H1 (cell line): ENCODE results near the gene TAF10. TPM values are rescaled to one million over a fixed set of nuclear protein-coding genes. Genes with fewer than 3 reads are reported as not detected.

Experiments
- CTCF ChIA-PET: fragments of 300-600 bp; sonication (Branson Sonifier 250); formaldehyde crosslinking; loops from one replicate; lab custom pipeline; 2021; ENCODE audit not compliant: partially characterized antibody; lab: Charles Lee
- POLR2A ChIA-PET: fragments of 300-600 bp; sonication (Branson Sonifier 250); formaldehyde crosslinking; loops from one replicate; lab custom pipeline; 2021; ENCODE audit warnings: inconsistent platforms; ENCODE audit not compliant: partially characterized antibody; lab: Charles Lee
- DNase-seq, 2 experiments: peaks; one replicate each; pipeline versions ENCODE4 v3.0.0 to v3.0.0-alpha.2; 2010 to 2022; ENCODE audit warnings: low spot score in 2 of 2, low read depth in 1 of 2, mixed read lengths in 1 of 2
- FAIRE-seq: peaks from 2 replicates; lab custom pipeline; 2011; peaks lifted over from hg19 to GRCh38; lab: Jason Lieb, UNC
- H2AFZ ChIP-seq: 2 replicates; pipeline ENCODE4 v1.8.1; 2012; ENCODE audit warnings: low read length, inconsistent platforms
- H2AK5ac ChIP-seq: 2 replicates; pipeline ENCODE4 v1.6.1; 2013; ENCODE audit warnings: low read depth, low read length
- H2BK120ac ChIP-seq: replicated peaks from 2 replicates; pipeline ENCODE3; 2013; ENCODE audit warnings: low read depth, low read length, inconsistent platforms
- H2BK12ac ChIP-seq: 2 replicates; pipeline ENCODE4 v1.6.1; 2013; ENCODE audit warnings: low read depth, low read length
- H2BK15ac ChIP-seq: 2 replicates; pipeline ENCODE4 v1.6.1; 2013; ENCODE audit warnings: low read length
- H2BK20ac ChIP-seq: 2 replicates; pipeline ENCODE4 v1.6.1; 2013; ENCODE audit warnings: low read length
- H2BK5ac ChIP-seq: 2 replicates; pipeline ENCODE4 v1.6.1; 2013; ENCODE audit warnings: low read depth, low read length
- H3K14ac ChIP-seq: 2 replicates; pipeline ENCODE4 v1.6.1; 2013; ENCODE audit warnings: inconsistent platforms; ENCODE audit not compliant: insufficient read length
- H3K18ac ChIP-seq: 2 replicates; pipeline ENCODE4 v1.6.1; 2013; ENCODE audit warnings: low read length; ENCODE audit errors: extremely low read depth
- H3K23ac ChIP-seq: 2 replicates; pipeline ENCODE4 v1.6.1; 2013; ENCODE audit warnings: inconsistent platforms; ENCODE audit not compliant: insufficient read length
- H3K23me2 ChIP-seq: 2 replicates; pipeline ENCODE4 v1.6.1; 2013; ENCODE audit warnings: low read depth, low read length
- H3K27ac ChIP-seq: 2 replicates; pipeline ENCODE4 v1.6.1; 2011; ENCODE audit warnings: low read depth, low read length, inconsistent platforms
- H3K27me3 ChIP-seq, 4 experiments: replicated peaks in 1 of 4; 1 replicate in 1 of 4; 2 replicates in 3 of 4; pipeline versions ENCODE4 v1.6.1 to v1.8.1; 2011 to 2013; ENCODE audit warnings: low read length in 3 of 4, mild to moderate bottlenecking in 3 of 4, inconsistent platforms in 2 of 4, mixed read lengths in 2 of 4, moderate library complexity in 1 of 4; ENCODE audit not compliant: control insufficient read depth in 3 of 4, insufficient read depth in 3 of 4; ENCODE audit errors: extremely low read depth in 1 of 4
- H3K36me3 ChIP-seq, 4 experiments: 2 replicates each; pipeline versions ENCODE4 v1.6.1 to v1.8.1; 2011 to 2013; ENCODE audit warnings: mild to moderate bottlenecking in 4 of 4, low read length in 3 of 4, moderate library complexity in 2 of 4, control low read depth in 1 of 4, inconsistent platforms in 1 of 4; ENCODE audit not compliant: insufficient read depth in 4 of 4, control insufficient read depth in 2 of 4
- H3K4ac ChIP-seq: replicated peaks from 2 replicates; pipeline ENCODE3; 2013; ENCODE audit warnings: low read length, low read depth, mixed read lengths, inconsistent platforms; ENCODE audit not compliant: insufficient read length
- H3K4me1 ChIP-seq, 4 experiments: replicated peaks in 1 of 4; 1 replicate in 1 of 4; 2 replicates in 3 of 4; pipeline versions ENCODE4 v1.6.1 to v1.8.1; 2011 to 2013; ENCODE audit warnings: low read length in 3 of 4, inconsistent platforms in 2 of 4, mixed read lengths in 1 of 4; ENCODE audit not compliant: insufficient read depth in 4 of 4, control insufficient read depth in 3 of 4
- H3K4me2 ChIP-seq, 2 experiments: 2 replicates each; pipeline versions ENCODE4 v1.6.1 to v1.8.1; 2011 to 2013; ENCODE audit warnings: low read depth in 2 of 2, low read length in 2 of 2, control low read depth in 1 of 2, inconsistent platforms in 1 of 2, mild to moderate bottlenecking in 1 of 2; ENCODE audit not compliant: insufficient read depth in 1 of 2
- H3K4me3 ChIP-seq, 4 experiments: fragments of 200-600, 300-600 bp in 1 of 4; sonication (generic), shearing (Covaris generic), sonication (Bioruptor Twin) in 1 of 4; 2 replicates each; pipeline versions ENCODE4 v1.5.1 to v1.8.1; 2011 to 2016; ENCODE audit warnings: low read length in 4 of 4, low read depth in 3 of 4, control low read depth in 2 of 4, inconsistent platforms in 2 of 4, mild to moderate bottlenecking in 2 of 4, mixed read lengths in 1 of 4, moderate library complexity in 1 of 4; ENCODE audit not compliant: insufficient read depth in 2 of 4; ENCODE audit errors: extremely low read depth in 1 of 4
- H3K56ac ChIP-seq: replicated peaks from 2 replicates; pipeline ENCODE3; 2013; ENCODE audit warnings: low read depth, mild to moderate bottlenecking, mixed read lengths, low read length, inconsistent platforms; ENCODE audit not compliant: insufficient read length
- H3K79me1 ChIP-seq: 2 replicates; pipeline ENCODE4 v1.6.1; 2013; ENCODE audit warnings: low read depth, low read length, control low read depth
- H3K79me2 ChIP-seq, 2 experiments: 2 replicates each; pipeline versions ENCODE4 v1.6.1 to v1.8.1; 2012 to 2013; ENCODE audit warnings: low read length in 2 of 2, mild to moderate bottlenecking in 2 of 2, inconsistent platforms in 1 of 2; ENCODE audit not compliant: insufficient read depth in 2 of 2, control insufficient read depth in 1 of 2
- H3K9ac ChIP-seq, 4 experiments: replicated peaks in 1 of 4; 1 replicate in 1 of 4; 2 replicates in 3 of 4; pipeline versions ENCODE4 v1.6.1 to v1.8.1; 2011 to 2013; ENCODE audit warnings: low read depth in 3 of 4, low read length in 3 of 4, control low read depth in 2 of 4, mild to moderate bottlenecking in 2 of 4, moderate library complexity in 2 of 4, inconsistent platforms in 1 of 4; ENCODE audit errors: extremely low read depth in 1 of 4
- H3K9me3 ChIP-seq, 2 experiments: 2 replicates each; pipeline versions ENCODE4 v1.6.1 to v1.8.1; 2012 to 2013; ENCODE audit warnings: mild to moderate bottlenecking in 2 of 2, moderate library complexity in 2 of 2, control low read depth in 1 of 2, inconsistent platforms in 1 of 2, low read depth in 1 of 2, low read length in 1 of 2, mixed read lengths in 1 of 2; ENCODE audit not compliant: insufficient read depth in 2 of 2
- H4K20me1 ChIP-seq, 2 experiments: replicated peaks in 1 of 2; 2 replicates each; pipeline versions ENCODE3 to v1.8.1; 2011 to 2013; ENCODE audit warnings: inconsistent platforms in 2 of 2, low read length in 2 of 2, mild to moderate bottlenecking in 1 of 2; ENCODE audit not compliant: insufficient read depth in 2 of 2, control insufficient read depth in 1 of 2
- H4K5ac ChIP-seq: 2 replicates; pipeline ENCODE4 v1.6.1; 2013; ENCODE audit warnings: low read length, low read depth, mixed read lengths, inconsistent platforms; ENCODE audit not compliant: insufficient read length
- H4K8ac ChIP-seq: 2 replicates; pipeline ENCODE4 v1.8.0; 2013; ENCODE audit warnings: mild to moderate bottlenecking, moderate library complexity, low read length, inconsistent platforms; ENCODE audit not compliant: insufficient read depth; ENCODE audit errors: extremely low read depth
- H4K91ac ChIP-seq: replicated peaks from 2 replicates; pipeline ENCODE3; 2013; ENCODE audit warnings: low read length, mixed read lengths, inconsistent platforms; ENCODE audit not compliant: insufficient read length
- CREB1 ChIP-seq: IDR thresholded peaks from 2 replicates; pipeline ENCODE4 v1.6.1; 2012; ENCODE audit warnings: inconsistent platforms
- E2F6 ChIP-seq: IDR thresholded peaks from 2 replicates; pipeline ENCODE4 v1.6.1; 2012; ENCODE audit warnings: inconsistent platforms
- KDM5A ChIP-seq: fragments of 200-600 bp; IDR thresholded peaks from 2 replicates; pipeline ENCODE4 v1.7.1; 2012; ENCODE audit warnings: mild to moderate bottlenecking, low read length, inconsistent platforms, mixed read lengths
- POU5F1 ChIP-seq: IDR thresholded peaks from 2 replicates; pipeline ENCODE4 v1.6.1; 2011; ENCODE audit warnings: low read depth, mild to moderate bottlenecking, low read length, moderate library complexity
- RNF2 ChIP-seq: fragments of 200-900, 300-1000 bp; sonication (generic); IDR thresholded peaks from 2 replicates; pipeline ENCODE4 v1.7.1; 2016; ENCODE audit warnings: borderline replicate concordance, low read depth, mild to moderate bottlenecking, antibody characterized with exemption, low read length; ENCODE audit not compliant: poor library complexity, severe bottlenecking; ENCODE audit errors: missing control alignments
- SP1 ChIP-seq: IDR thresholded peaks from 2 replicates; pipeline ENCODE4 v1.6.1; 2011; ENCODE audit warnings: low read depth, low read length
- WGBS, 2 experiments: shearing (Covaris generic) in 1 of 2; methylation state at CpG; one replicate each; pipeline versions ENCODE4 v1.1.6 to v1.1.7; 2013 to 2015; ENCODE audit warnings: low lambda C conversion rate in 2 of 2, mixed read lengths in 2 of 2, inconsistent platforms in 1 of 2, low coverage in 1 of 2, missing lambda C conversion rate in 1 of 2; ENCODE audit not compliant: insufficient replicate concordance in 2 of 2, insufficient coverage in 1 of 2, insufficient read length in 1 of 2; ENCODE audit errors: extremely low coverage in 1 of 2, missing lambda C conversion rate in 1 of 2; 5-methylcytosine and 5-hydroxymethylcytosine counted together
- polyA plus RNA-seq, 7 experiments: library from polyadenylated mRNA; depleted of rRNA in 3 of 7; stranded (reverse) in 5 of 7; unstranded in 2 of 7; fragments of >200 nt in 5 of 7; fragments of 200-250 nt in 2 of 7; gene quantifications; 1 replicate in 5 of 7; 2 replicates in 1 of 7; 4 replicates in 1 of 7; pipeline versions ENCODE4 v1.2.1 to v1.2.3, GENCODE V29; 2011 to 2013; ENCODE audit warnings: missing spikeins in 2 of 7, mixed read lengths in 2 of 7
- total RNA-seq: library from RNA; stranded (reverse); fragmentation: NEBNext Ultra II Directional; extraction: Animal tissue kit (Norgen Biotek cat#: 25700); gene quantifications from 2 replicates; pipeline ENCODE4 v1.2.1, GENCODE V29; 2021

Gene TAF10
- total and polyA plus RNA-seq, 2 of the 8 experiments (the other 6 are each of a cell fraction or from before 2014, with no cell fraction given) = 128 to 213 TPM

- Histone ChIP-seq H3K4me1 (peaks cover 0 to 7% (median 6%) of the 10 kb centered on the region in 4 experiments; a peak in 4 of 7 replicates), H3K27ac (no peak overlapping the region), H3K4me2 (peak overlapping the region; percentile 83 to 92; a peak in 3 of 4 replicates), H2BK20ac (no peak overlapping the region; the same call in 1 of the 2 replicates), H3K27me3 (peaks cover 1 to 36% (median 32%) of the 10 kb centered on the region in 4 experiments), H4K8ac (peak overlapping the region; percentile 38), H2BK5ac (no peak overlapping the region), H2AK5ac (peak overlapping the region; percentile 33; the same call in 1 of the 2 replicates), H2BK15ac (no peak overlapping the region), H2BK120ac (no peak overlapping the region), H3K14ac (no peak overlapping the region), H3K56ac (no peak overlapping the region), H3K23ac (no peak overlapping the region), H2BK12ac (0 out of 2 replicates have a peak overlapping the region, but pooled peaks have one; percentile 42), H4K5ac (no peak overlapping the region), H2AFZ (no peak overlapping the region), H3K79me2 (no peaks in the 10 kb centered on the region), H3K79me1 (no peaks in the 10 kb centered on the region), H4K91ac (no peak overlapping the region), H3K9me3 (no peaks in the 10 kb centered on the region), H3K18ac (no peak overlapping the region), H3K4me3 (peak overlapping the region in 2 of 4 experiments; percentile 58 to 65; a peak in 2 of 8 replicates), H3K4ac (no peak overlapping the region), H4K20me1 (peaks cover 0 to 3% of the 10 kb centered on the region in 2 experiments), H3K36me3 (no peaks in the 10 kb centered on the region), H3K23me2 (peaks cover 9% of the 10 kb centered on the region), H3K9ac (no peak overlapping the region; a peak in 1 of 7 replicates)
- CTCF ChIA-PET = interaction anchor here (1.1 to 1.4 kb wide), 2 partner anchors 11 to 124 kb away, joined by 3 read pairs; no protein-coding TSS in a partner anchor
- FAIRE-seq (no peak), DNase-seq (peak in 1 of 2 experiments; percentile 29)
- POLR2A ChIA-PET = interaction anchor here (1.1 to 1.3 kb wide), 2 partner anchors 26 to 50 kb away, joined by 3 to 4 read pairs; partner anchors contain the start of gene ILK
- 76% methylated on average over 9 of the region's 9 CpGs; no CpG with 5 or more reads in 1 of the 2 experiments for WGBS, 2 experiments
- no peak for TF ChIP-seq KDM5A
- no peak for TF ChIP-seq CREB1
- TF ChIP-seq E2F6 = no peak
- TF ChIP-seq RNF2 = no peak
- no peak for TF ChIP-seq SP1
- TF ChIP-seq POU5F1 = no peak
These were observed 42.4 kb upstream of the TAF10 start for GRCh38 chr11:6654281-6655019.
